Activated CD4-positive, CD25-positive, alpha-beta regulatory T cell treated with anti-CD3 and anti-CD28 coated beads, Interleukin-2, amount 50 U/mL, for 16 hours (primary cell): Measurements from ENCODE around the gene TMEM151B.

Experiments used
- DNase-seq: peaks from one replicate; pipeline ENCODE4 v3.0.0-alpha.2; 2020; ENCODE audit warnings: low read depth, low spot score

The TMEM151B gene

GRCh38 chr6:44278774-44279697 is 8.8 kb downstream of the TMEM151B start:
- no peak for DNase-seq

GRCh38 chr6:44284121-44284520 is 13.9 kb downstream of the TMEM151B start:
- no peak for DNase-seq

GRCh38 chr6:44284867-44285266 is 14.6 kb downstream of the TMEM151B start:
- DNase-seq, result no peak

- no peak for DNase-seq
Measured at GRCh38 chr6:44285552-44286284, 15.5 kb downstream of the TMEM151B start.

- DNase-seq, result no peak
Measured at GRCh38 chr6:44286285-44286565, 16.0 kb downstream of the TMEM151B start.

- no peak for DNase-seq
Measured at GRCh38 chr6:44286747-44287146, 16.5 kb downstream of the TMEM151B start.

GRCh38 chr6:44289726-44290260 is 19.5 kb downstream of the TMEM151B start:
- no peak for DNase-seq

GRCh38 chr6:44291841-44292240 is 21.6 kb downstream of the TMEM151B start:
- DNase-seq, result no peak

- no peak for DNase-seq
Measured at GRCh38 chr6:44292661-44293365, 22.6 kb downstream of the TMEM151B start.

- no peak for DNase-seq
Measured at GRCh38 chr6:44294832-44295791, 24.9 kb downstream of the TMEM151B start.

- DNase-seq, result no peak
Measured at GRCh38 chr6:44297063-44298038, 27.1 kb downstream of the TMEM151B start.

- DNase-seq, result no peak
Measured at GRCh38 chr6:44298055-44298803, 28.0 kb downstream of the TMEM151B start.

- no peak for DNase-seq
Measured at GRCh38 chr6:44298864-44299263, 28.6 kb downstream of the TMEM151B start.

GRCh38 chr6:44300292-44300823 is 30.1 kb downstream of the TMEM151B start:
- DNase-seq, result no peak

- no peak for DNase-seq
Measured at GRCh38 chr6:44301106-44301505, 30.9 kb downstream of the TMEM151B start.

GRCh38 chr6:44301782-44302564 is 31.7 kb downstream of the TMEM151B start:
- no peak for DNase-seq

- no peak for DNase-seq
Measured at GRCh38 chr6:44302856-44303255, 32.6 kb downstream of the TMEM151B start.

GRCh38 chr6:44303842-44304241 is 33.6 kb downstream of the TMEM151B start:
- DNase-seq, result no peak
